ENCODE data around the gene HDAC10.

DNA sequence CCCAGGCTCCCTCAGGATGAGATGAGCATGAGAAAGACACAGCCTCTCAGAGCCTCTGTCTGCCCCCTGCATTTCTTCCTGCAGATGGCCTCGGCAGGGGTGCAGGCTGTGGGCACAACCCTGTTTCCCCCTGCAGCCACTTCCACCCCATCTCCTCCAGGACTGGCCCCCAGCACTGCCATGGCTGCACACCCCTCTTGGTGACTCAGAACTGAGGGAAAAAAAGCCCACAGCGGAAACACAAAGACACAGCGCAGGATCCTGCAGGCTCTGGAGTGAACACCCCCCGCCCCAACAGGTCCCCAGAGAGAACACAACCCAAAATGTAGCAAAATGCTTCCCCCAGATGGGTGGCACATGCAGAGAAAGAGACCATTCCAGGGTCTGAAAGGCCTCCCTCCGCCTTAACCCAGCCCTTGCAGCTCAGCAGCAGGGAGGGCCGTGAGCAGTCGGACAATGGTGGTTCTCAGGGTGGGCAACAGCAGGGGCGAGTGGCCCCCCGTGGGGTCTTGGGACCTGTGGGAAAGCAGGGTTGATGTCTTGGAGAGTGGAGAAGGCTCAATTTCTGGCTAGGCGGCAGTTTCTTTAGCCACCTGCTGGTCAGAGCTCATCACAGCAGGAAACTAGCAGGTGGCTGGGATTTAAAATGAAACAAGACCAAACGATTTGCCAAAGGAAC is 14.2 kb downstream of the HDAC10 start:
- TF ChIP-seq, protein P1, sequence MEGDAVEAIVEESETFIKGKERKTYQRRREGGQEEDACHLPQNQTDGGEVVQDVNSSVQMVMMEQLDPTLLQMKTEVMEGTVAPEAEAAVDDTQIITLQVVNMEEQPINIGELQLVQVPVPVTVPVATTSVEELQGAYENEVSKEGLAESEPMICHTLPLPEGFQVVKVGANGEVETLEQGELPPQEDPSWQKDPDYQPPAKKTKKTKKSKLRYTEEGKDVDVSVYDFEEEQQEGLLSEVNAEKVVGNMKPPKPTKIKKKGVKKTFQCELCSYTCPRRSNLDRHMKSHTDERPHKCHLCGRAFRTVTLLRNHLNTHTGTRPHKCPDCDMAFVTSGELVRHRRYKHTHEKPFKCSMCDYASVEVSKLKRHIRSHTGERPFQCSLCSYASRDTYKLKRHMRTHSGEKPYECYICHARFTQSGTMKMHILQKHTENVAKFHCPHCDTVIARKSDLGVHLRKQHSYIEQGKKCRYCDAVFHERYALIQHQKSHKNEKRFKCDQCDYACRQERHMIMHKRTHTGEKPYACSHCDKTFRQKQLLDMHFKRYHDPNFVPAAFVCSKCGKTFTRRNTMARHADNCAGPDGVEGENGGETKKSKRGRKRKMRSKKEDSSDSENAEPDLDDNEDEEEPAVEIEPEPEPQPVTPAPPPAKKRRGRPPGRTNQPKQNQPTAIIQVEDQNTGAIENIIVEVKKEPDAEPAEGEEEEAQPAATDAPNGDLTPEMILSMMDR (IDR thresholded peaks at IDR 0.05; ENCODE audit: low read depth, low read length): peak; percentile 46
- TF ChIP-seq POLR2A (IDR thresholded peaks at IDR 0.05; ENCODE audit: extremely low read depth, insufficient read length): no peak
- TF ChIP-seq MAX (IDR thresholded peaks at IDR 0.05; ENCODE audit: low read depth, low read length): no peak
